DOHH2 (cell line): ENCODE data around the gene TAPBPL.

Source experiments
- CTCF ChIP-seq: fragments of 200-600 bp; sonication (generic); IDR thresholded peaks from one replicate; pipeline ENCODE4 v1.5.1; 2014; ENCODE audit warnings: antibody characterized with exemption, mild to moderate bottlenecking, low read depth, low read length; ENCODE audit not compliant: poor library complexity, severe bottlenecking
- EZH2phosphoT487 ChIP-seq: fragments of 200-600 bp; sonication (generic); IDR thresholded peaks from 2 replicates; pipeline ENCODE4 v1.6.1; 2017; ENCODE audit warnings: borderline replicate concordance, mild to moderate bottlenecking, antibody characterized with exemption, low read length, moderate library complexity, mixed read lengths

GRCh38 chr12:6437586-6437985 is 14.3 kb upstream of the TAPBPL start:
- no peak for TF ChIP-seq CTCF
- TF ChIP-seq EZH2phosphoT487, result no peak
